HG03025 (cell line): ENCODE measurements around the gene FUOM.
"Not testable (repeated sequence)": the region's sequence is repeated elsewhere in the genome, so short reads cannot be mapped to it uniquely, and the experiment has no call there.

ENCODE experiments used
- ATAC-seq: cut with Tn5 transposase; IDR thresholded peaks from one replicate; pipeline ENCODE4 v1.9.1; 2021; ENCODE audit warnings: mild to moderate bottlenecking, moderate library complexity; ENCODE audit not compliant: unreplicated experiment, low FRiP score

The FUOM gene

GRCh38 chr10:133336118-133336576, 21.7 kb downstream of the FUOM start:
- no peak for ATAC-seq

- ATAC-seq, result no peak
Measured at GRCh38 chr10:133335246-133336117, 22.3 kb downstream of the FUOM start.

- ATAC-seq, result no peak
Measured at GRCh38 chr10:133334503-133335245, 23.1 kb downstream of the FUOM start.

- no peak for ATAC-seq
Measured at GRCh38 chr10:133332936-133333699, 24.7 kb downstream of the FUOM start.

GRCh38 chr10:133329491-133330202, 28.2 kb downstream of the FUOM start:
- no peak for ATAC-seq

- no peak for ATAC-seq
Measured at GRCh38 chr10:133328358-133329343, 29.2 kb downstream of the FUOM start.

GRCh38 chr10:133327651-133328357, 30.0 kb downstream of the FUOM start:
- ATAC-seq, result no peak

- no peak for ATAC-seq
Measured at GRCh38 chr10:133326745-133327650, 30.8 kb downstream of the FUOM start.

- no peak for ATAC-seq
Measured at GRCh38 chr10:133326223-133326551, 31.6 kb downstream of the FUOM start.

- ATAC-seq, result no peak
Measured at GRCh38 chr10:133325440-133326222, 32.2 kb downstream of the FUOM start.

- no peak for ATAC-seq
Measured at GRCh38 chr10:133324857-133325260, 33.0 kb downstream of the FUOM start.

GRCh38 chr10:133324198-133324792, 33.5 kb downstream of the FUOM start:
- ATAC-seq, result no peak

- ATAC-seq, result not testable (repeated sequence)
Measured at GRCh38 chr10:133322064-133322709, 35.6 kb downstream of the FUOM start.

GRCh38 chr10:133320852-133321422, 36.9 kb downstream of the FUOM start:
- not testable (repeated sequence) for ATAC-seq

- no peak for ATAC-seq
Measured at GRCh38 chr10:133318494-133319127, 39.2 kb downstream of the FUOM start.
